Bronchial epithelial cell (primary cell): Measurements from ENCODE around the gene OTULIN. TPM values are rescaled to one million over a fixed set of nuclear protein-coding genes. Genes with fewer than 3 reads are reported as not detected.

Experiments
- DNase-seq: peaks from one replicate; pipeline ENCODE4 v3.0.0-alpha.2; 2010; ENCODE audit warnings: low read depth
- FAIRE-seq: peaks from 2 replicates; lab custom pipeline; 2011; peaks lifted over from hg19 to GRCh38; lab: Jason Lieb, UNC
- H3K27me3 ChIP-seq: 2 replicates; pipeline ENCODE4 v1.5.1; 2011; ENCODE audit warnings: low read length; ENCODE audit not compliant: control insufficient read depth, insufficient read depth
- H3K36me3 ChIP-seq: 2 replicates; pipeline ENCODE4 v1.5.1; 2011; ENCODE audit warnings: low read length; ENCODE audit not compliant: control insufficient read depth, insufficient read depth
- H3K4me3 ChIP-seq: 2 replicates; pipeline ENCODE4 v1.5.1; 2011; ENCODE audit warnings: mild to moderate bottlenecking, low read depth, low read length, control low read depth
- CTCF ChIP-seq: IDR thresholded peaks from 2 replicates; pipeline ENCODE4 v1.5.1; 2011; ENCODE audit warnings: mild to moderate bottlenecking, moderate library complexity, low read length, control low read depth, inconsistent platforms; ENCODE audit not compliant: insufficient read depth, severe bottlenecking
- total RNA-seq: library from RNA; depleted of rRNA; stranded (reverse); fragments of >200 nt; gene quantifications from 2 replicates; pipeline ENCODE4 v1.2.1, GENCODE V29; 2014

The OTULIN gene
- total RNA-seq, 1 donor from 2014 or later: 36.6 TPM

DNA sequence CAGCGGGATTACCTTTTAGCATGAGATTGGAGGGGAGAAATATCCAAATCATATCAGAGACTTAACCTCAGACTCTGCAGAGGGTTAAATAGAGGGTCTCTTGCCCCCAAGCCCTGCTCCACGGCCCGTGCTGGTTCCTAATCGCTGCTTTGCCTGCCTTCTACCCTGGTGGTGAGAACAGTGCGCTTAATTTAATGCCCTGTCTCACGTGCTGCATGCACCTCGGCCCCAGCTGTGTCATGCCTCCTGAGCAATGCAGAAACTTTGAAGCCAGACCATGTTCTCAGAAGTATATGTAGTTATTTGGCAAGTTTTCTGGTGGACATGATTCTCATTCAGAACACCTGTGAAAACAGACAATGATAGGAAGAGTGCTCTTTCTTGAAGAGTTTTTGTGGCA, 1.4 kb downstream of the OTULIN start:
- TF ChIP-seq CTCF: peak; percentile 39
- H3K4me3 ChIP-seq: peak overlapping the region; percentile 66
- FAIRE-seq: no peak
- peak; percentile 51 for DNase-seq
- no peaks in the 10 kb centered on the region for H3K27me3 ChIP-seq
- H3K36me3 ChIP-seq: no peaks in the 10 kb centered on the region

DNA sequence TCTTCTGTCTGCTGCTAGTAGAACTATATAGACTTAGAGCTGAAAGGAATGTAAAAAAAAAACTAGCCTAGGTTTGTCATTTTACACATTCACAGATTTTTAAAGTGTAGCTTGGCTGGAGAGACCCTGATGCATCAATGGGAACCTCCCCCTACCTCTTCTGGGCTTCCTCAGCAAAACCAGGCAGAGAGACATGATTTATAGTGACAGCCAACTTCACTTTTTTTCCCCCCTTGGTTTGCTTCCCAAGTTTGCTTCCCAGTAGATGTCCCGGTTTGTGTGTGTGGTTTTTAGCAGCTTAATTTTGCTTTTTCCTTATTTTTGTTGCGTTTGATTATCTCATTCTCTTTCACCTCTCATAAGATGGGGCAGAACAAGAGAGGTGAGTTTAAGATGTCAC, 1.8 kb downstream of the OTULIN start:
- no peaks in the 10 kb centered on the region for H3K27me3 ChIP-seq
- TF ChIP-seq CTCF: no peak
- no peak for FAIRE-seq
- H3K36me3 ChIP-seq: no peaks in the 10 kb centered on the region
- DNase-seq: no peak
- H3K4me3 ChIP-seq: no peak overlapping the region

- no peak for DNase-seq
- no peak for FAIRE-seq
- Histone ChIP-seq H3K4me3 (no peak overlapping the region), H3K27me3 (no peaks in the 10 kb centered on the region), H3K36me3 (no peaks in the 10 kb centered on the region)
- no peak for TF ChIP-seq CTCF
These were observed 2.8 kb downstream of the OTULIN start for GRCh38 chr5:14667290-14667689.

GRCh38 chr5:14667770-14668169, 3.3 kb downstream of the OTULIN start:
- Histone ChIP-seq H3K36me3 (no peaks in the 10 kb centered on the region), H3K27me3 (no peaks in the 10 kb centered on the region), H3K4me3 (no peak overlapping the region)
- DNase-seq (no peak), FAIRE-seq (no peak)
- TF ChIP-seq CTCF: no peak

- no peaks in the 10 kb centered on the region for H3K27me3 ChIP-seq
- peak; percentile 31 for DNase-seq
- no peak for FAIRE-seq
- TF ChIP-seq CTCF: no peak
- H3K36me3 ChIP-seq: no peaks in the 10 kb centered on the region
- H3K4me3 ChIP-seq: no peak overlapping the region
These were observed 3.7 kb downstream of the OTULIN start for GRCh38 chr5:14668181-14668591.

DNA sequence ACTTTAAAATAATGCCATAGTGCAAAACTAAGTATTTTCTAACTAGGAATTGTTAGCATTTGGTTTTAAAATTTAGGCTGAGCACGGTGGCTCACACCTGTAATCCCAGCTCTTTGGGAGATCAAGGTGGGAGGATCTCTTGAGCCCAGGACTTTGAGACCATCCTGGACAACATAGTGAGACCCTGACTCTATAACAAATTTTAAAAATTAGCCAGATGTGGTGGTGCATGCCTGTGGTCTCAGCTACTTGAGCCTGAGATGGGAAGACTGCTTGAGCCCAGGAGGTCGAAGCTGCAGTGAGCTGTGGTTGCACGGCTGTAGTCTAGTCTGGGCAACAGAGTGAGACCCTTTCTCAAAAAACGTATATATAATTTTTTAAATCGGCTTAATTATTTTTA, 4.9 kb downstream of the OTULIN start:
- no peak for FAIRE-seq
- Histone ChIP-seq H3K27me3 (no peaks in the 10 kb centered on the region), H3K36me3 (no peaks in the 10 kb centered on the region), H3K4me3 (no peak overlapping the region)
- DNase-seq: no peak
- no peak for TF ChIP-seq CTCF
